Activated CD8-positive, alpha-beta memory T cell treated with anti-CD3 and anti-CD28 coated beads, Interleukin-2, amount 50 U/mL, for 1 hour (primary cell): ENCODE measurements around the gene IER5L.
A peak's percentile ranks its signal among the peaks of the same experiment; 100 is the strongest.
"Not testable (repeated sequence)": the region's sequence is repeated elsewhere in the genome, so short reads cannot be mapped to it uniquely, and the experiment has no call there.

ENCODE experiments used
- DNase-seq: peaks from one replicate; pipeline ENCODE4 v3.0.0-alpha.2; 2020; ENCODE audit errors: extremely low read depth

Gene IER5L

DNA sequence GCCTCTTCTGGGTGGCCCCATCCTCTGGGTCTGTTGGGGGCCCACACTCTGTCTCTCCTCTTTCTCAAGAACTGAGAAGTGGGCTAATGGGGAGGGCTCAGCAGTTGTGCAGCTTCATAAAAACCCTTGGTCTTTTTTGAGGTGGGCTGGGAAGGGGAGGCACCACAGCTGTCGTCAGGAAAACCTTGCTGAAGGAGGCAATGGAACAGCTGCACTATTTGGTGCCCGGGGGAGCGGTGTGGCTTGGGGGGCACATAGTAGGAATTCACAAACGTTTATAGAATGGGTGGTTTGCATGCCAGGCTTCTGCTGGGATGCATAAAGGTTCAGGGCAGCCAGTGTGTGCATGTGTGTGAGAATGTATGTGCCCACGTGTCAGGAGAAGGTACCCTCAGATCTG lies 3.2 kb upstream of the IER5L start:
- DNase-seq = no peak

DNA sequence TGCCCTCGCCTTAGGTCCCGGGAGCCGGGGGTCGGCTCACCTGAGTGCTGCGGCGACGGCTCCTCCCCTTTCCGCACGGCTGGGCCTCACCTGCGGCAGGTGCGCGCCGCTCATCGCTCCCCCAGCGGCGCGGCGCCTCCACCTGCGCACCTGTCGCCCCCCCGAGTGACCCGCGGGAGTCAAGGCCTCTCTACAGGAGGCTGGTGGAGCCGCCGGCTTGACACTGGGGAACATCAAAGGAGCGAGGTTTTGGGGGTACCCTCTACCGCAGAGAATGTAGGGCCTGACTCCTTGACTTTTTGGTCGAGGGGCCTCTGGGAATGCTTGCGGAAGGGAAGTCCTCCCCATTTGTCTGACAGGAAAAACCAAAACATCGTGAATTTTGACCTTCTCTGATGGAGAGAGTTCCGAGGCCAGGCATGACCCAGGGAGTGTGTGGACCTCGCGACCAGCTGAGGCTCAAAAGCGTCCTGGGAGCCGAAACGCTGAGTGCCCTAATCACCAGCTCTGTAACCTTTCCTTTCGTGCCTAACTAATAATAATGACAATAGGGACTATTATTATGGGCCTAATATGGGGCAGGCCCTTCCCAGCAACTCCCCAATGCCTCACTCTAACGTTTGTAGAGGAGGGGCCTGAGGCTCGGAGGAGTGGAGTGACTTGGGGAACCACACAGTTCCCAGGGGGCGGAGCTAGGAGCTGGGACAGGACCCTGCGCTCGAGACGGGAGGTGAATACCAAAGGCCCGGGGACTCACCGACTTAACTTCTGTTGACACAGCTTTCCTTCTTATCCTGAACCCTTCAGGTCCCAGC lies 714 bp upstream of the IER5L start:
- DNase-seq = no peak

DNA sequence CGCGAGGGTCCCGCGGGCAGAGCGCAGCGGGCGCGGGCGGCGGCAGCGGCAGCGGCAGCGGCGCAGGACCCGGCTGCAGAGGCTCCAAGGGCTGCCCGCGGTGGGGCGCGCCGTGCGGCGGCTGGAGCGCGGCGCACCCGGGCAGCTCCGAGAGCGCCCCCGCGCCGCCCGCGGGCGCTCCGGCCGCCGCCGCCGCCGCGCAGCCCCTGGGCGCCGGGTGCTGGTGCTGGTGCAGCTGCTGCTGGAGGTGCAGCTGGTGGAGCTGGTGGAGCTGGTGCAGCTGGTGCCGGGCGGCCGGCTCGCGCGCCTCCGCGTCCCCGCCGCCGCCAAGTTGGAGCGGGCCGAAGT lies 644 bp downstream of the IER5L start:
- DNase-seq = no peak

DNA sequence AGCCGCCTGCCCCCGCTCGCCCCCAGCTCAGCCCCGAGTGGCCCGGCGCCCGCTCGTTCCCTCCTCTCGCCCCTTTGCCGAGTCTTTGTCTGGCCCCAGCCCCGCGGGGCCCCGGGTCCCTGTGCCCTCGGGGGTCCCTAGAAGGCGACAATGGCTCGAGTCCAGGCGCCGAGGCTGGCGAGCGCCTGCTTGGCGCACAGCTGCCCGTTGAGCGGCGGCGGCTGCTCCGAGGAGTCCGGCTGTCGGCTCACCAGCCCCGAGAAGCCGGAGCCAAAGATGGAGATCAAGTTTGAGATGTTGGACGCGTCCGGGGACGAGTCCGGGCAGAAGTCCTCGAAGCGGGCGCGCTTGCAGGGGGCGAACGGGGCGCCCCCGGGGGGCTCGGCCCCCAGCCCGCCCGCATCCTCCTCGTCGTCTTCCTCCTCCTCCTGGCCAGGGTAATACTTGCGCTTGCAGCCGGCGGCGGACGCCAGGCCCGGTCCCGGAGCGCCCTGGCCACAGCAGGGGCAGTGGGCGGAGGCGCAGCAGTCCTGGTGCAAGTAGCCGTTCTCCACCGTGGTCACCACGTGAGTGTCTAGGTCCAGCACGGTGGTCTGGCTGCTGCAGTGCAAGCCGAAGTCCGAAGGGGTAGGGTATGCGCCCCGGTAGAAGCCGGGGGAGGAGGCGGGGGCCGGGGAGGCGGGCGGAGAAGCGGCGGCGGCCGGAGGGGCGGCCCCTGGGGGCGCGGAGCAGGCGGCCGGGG lies 1.2 kb downstream of the IER5L start:
- DNase-seq = no peak

DNA sequence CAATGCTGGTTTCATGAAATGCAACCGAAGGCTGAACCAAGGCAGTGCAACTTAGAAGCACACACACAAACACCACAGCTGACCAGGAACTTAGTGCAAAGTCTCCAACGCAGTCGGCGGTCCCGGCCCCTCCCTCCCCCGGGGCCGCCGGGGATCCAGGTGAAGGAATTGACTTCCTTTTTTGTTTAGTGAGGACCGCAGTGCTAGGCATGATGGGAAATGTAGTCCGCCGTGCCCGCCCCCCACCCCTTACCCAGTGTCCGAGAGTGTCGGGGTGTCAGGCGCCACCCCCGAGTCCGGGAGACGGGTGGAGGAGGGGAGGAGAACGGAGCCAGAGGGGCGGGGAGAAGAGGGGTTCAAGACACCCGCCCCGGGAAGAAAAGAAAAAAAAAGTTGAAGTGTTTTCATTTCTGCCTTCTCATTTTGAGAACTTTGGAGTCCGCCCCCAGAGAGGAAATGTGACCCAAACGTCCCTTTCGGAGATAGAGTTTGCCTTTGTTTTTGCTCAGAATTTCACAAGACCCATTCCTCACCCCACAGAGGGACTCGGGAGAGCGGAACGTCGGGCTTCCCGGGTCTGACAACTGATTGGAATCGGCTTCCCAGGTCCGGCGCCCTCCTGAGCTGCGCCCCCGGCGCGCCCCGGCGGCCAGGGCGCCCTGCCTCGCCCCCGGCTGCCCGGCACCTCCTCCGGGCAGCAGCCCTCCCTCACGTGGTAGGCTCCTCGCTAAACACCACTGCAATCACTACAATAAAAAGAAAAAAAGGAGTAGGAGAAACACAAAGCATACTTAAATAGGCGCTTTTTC lies 2.0 kb downstream of the IER5L start:
- no peak for DNase-seq

DNA sequence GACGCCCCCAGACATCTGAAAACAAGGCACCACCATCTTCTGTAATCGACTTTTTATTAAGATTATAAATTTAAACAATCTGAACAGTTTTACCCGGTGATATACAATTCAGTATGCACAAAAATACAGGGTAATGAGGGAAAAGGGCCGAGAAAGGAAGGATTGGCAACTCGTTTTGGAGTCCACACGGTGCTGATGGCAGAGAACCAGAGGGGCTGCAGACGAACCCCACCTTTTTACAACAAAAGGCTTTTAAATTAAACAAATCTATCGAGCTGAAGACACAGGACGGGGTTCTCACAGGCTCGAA lies 2.6 kb downstream of the IER5L start:
- DNase-seq = no peak

DNA sequence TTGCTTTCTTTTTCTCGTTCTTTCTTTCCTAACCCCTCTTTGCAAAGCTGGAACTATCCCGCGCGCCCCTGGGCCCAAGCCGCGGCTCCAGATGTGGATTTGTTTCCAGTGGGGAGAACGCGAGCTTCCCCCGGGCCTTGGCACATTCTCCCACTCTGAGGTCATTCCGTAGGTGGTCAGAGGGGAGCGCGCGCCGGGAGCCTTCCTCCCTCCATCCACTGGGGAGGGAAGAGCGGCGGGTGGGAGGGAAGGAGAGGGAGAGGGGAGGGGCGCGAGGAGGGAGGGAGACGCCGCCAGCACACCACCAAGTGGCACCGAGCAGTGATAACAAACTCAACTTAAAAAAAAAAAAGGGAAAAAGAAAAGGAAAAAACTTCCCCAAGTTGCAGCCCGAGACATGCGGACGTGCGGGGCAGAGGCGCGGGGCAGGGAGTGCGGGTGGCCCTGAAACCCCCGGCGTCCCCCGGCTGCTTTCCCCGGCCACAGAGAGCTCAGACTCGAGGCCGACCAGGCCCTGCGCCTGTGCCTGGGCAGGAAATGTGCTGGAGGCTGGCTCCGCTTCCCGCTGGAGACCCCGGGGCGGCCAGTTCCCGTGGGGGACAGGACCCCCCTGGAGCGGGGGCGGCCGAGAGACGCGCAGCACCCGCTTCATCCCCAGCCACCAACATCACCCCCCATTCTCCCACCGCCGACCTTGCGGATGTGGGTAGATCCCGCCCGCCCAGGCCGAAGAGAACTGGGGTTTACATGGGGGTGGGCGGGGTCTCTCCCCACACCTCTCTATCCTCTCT lies 3.1 kb downstream of the IER5L start:
- DNase-seq = no peak

DNA sequence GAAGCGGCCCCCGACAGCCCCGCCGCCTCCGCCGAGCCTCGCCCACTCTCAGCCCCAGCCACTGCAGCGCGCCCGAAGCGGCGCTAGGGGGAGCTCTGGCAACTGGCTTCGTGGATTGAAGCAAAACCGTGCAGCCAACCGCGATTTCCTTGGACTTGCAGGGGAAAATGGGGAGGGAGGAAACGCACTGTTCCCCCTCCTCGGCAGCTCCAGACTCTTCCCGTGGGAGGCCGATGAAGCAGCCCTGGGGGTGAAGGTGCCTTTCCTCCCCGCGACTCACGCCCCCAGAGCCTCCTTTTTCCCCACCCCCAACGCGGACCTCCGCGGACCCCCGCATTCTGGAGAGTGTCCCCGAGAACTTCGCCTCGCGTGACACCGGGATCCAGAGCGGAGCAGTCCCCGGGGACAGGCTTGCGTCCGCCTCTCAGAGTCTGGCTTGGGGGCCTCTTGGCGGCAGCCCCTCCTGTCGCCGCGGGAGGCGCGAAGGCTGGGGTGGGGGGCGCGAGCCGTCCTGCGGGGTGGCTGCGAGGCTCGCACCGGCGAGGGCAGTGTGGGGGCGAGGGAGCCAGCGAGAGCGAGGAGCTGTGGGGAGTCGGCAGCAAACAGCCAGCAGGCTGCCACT lies 3.8 kb downstream of the IER5L start:
- peak; percentile 44 for DNase-seq

DNA sequence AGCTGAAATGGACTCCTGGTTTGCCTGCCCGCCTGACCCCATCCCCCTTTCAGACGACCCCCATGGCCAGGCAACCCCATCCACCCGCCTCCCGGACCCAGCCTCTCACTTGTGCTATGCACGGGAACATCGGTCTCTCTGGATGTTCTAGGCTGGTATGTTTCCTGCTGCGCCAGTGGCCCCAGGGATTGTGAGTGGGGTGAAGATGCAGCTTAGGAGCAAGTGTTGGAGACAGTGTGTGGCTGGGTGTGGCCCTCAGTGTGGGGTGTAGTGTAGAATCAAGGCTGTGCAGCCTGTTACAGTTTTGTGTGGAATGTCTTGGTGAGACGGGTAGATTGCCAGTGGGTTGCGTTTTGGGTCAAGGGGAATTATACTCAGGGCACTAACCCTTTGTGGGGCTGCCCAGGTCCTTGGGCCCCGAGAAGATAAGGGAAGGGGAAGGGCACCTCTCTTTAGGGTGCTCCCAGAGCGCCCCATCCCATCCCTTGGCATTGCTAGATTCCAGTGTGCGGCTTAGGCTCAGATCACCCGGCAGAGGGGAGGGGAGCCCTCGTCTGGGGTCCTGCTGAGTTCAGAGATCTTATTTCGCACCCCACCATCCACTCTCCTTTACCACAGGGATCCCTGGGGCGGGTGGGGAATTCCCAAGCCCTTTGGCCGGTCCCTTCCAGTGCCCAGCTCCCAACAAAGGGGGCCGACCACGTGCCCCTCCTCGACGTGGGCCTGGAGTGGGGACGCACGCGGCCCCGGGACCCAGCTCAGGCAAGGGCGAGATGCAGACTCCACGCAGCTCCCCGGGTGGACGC lies 4.6 kb downstream of the IER5L start:
- DNase-seq = no peak

DNA sequence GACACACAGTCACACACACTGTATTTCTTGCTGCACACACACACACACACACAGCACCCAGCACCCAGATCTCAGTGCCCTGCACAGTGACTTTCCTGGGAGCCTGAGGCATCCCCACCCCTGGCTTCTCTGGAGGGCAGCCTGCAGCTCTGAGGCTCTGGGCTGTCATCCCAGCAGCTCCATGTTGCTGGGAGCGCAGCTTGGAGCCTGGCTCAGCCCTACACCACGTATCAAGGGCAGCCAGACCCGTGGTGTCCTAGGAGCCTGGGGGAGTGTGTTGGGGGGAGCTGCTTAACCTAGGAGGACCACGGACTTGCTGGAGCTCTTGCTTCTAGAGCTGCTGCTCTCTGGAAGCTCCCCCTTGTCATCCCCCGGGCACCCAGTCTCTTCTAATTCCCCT lies 5.2 kb downstream of the IER5L start:
- DNase-seq = no peak

DNA sequence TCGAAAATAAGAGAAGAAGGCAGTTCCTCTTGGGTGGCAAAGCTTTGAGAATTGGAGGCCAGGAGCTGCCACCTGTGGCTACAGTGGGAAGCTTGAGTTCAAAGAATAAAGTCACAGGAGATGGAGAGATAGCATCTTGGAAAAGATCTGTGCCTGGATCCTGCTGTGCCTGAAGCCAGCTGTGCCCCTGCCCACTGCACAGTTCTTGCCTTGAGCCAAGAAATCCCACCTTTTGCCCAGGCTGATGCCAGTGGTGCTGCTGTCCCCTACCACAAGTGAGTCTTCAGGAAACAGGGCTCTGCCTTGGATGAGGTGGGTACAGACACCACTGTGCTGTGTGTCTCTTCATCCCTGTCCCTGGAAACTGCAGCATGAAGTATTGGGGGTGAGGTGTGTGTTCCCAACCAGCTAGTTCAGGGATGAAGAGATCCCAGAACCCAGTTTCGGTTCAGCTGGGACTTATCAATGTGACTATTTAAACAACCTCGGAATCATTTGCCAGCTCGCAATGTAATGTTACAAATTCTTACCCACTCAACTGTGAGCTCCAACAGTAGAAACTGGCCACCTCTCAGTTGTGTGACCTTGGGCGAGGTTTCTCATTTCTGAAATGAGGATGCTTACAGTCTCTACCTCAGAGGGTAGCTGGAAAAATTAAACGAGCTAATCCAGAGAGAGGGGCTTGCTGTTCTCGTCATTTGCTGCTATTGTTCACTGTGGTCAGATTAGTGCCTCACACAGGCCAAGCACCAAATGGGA lies 5.9 kb downstream of the IER5L start:
- no peak for DNase-seq

DNA sequence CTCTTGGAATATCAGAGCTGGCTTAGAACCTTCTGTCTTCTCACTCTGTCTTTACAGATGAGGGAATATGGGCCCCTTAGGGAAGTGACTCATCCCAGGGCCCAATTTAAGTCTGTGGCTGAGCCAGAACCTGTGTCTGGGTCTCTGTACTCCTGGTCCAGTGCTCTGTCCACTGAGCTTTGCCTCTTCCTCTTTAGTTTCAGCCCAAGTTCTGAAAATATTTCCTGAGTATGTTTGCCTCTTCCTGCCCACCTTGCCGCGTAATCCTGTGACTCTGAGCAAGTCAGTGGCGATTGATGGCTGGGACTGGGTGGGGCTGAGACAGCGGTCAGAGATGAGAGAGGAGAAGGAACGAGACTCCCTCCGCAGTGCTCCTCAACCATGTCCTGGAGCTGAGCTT lies 7.8 kb downstream of the IER5L start:
- DNase-seq = no peak

DNA sequence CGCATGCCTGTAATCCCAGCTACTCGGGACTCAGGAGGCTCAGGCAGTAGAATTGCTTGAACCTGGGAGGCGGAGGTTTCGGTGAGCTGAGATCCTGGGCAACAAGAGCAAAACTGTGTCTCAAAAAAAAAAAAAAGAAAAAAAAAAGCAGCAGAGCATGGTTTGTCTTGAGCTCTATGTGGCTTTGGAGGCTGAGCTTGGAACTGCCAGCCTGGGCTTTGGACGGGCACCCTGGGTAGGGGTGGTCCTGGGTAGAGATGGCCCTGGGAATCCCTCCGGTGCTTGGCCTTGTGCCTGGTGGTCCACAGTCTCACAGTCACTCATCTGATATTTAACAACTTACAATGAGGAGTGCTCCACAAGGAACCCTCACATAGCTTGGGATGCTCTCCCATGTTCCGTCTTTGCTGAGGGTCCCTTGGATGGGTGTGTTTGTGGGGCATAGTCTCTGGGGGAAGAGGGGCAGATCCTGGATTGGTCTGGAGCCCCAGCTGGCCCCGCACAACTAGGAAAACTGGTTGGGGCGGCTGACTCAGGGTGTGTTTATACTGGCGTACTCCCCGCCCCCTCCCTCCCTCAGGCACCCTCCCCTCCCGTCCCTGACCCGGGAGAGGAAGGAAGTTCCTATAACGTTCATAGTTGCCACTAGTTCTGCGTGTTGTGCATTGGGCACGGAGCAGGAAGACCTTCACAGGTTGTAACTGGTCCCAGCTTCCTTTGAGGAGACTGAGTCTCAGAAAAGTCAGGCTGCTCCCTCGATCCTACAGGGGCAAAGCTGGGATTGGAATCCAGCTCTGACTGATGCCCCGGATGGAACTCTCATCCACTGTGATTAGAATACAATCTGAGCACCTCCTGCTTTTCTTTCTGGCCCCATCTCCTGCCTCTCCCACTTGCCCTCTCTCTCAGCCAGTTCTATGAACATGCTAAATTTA lies 11.2 kb downstream of the IER5L start:
- DNase-seq = no peak

DNA sequence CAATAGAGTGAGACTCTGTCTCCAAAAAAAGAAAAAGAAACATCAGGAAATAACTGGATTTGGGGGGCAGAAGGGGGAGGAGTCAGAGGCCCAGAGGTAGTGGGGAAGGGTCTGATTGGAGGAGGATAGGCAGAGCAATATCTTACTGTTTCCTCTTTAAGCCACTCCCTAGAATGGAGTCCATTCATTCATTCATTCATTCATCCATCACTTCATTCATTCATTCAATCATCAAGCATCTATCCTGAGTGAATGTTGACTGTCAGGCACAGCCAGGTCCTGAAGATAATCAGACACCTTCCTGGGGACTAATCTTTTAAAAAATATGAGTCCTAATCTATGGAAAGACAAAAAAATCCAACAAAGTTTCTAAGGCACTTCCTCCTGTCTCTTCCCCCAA lies 12.9 kb downstream of the IER5L start:
- no peak for DNase-seq

DNA sequence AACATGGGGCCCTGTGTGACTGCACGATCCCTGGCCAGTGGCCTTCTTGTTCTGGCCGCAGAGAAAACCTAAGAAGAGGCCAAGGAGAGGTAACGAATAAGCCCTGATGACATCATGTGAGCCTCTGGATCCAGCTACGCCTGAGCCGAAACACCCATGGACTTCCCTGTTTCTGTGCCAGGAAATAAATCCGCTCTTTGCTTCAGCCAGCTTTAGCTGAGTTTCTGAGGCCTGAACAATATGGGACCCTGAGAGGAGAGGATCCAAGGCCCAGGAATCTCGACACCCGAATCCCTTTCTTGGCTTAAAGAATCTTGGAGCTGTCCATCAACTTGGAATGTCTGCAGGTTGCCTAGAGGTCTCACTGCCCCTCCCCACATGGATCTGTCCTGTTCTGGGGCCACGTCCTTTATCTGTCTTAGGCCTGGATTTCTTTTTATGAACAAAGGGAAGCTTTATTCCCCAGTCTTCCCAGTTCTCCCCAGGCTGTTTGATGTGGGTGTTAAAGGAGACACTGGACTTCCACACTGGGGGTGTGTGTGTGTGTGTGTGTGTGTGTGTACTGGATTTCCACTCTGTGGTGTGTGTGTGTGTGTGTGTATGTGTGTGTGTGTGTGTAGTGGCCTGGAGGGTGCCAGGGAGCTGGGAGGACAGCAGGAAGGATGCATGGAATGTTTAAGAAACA lies 13.7 kb downstream of the IER5L start:
- no peak for DNase-seq

DNA sequence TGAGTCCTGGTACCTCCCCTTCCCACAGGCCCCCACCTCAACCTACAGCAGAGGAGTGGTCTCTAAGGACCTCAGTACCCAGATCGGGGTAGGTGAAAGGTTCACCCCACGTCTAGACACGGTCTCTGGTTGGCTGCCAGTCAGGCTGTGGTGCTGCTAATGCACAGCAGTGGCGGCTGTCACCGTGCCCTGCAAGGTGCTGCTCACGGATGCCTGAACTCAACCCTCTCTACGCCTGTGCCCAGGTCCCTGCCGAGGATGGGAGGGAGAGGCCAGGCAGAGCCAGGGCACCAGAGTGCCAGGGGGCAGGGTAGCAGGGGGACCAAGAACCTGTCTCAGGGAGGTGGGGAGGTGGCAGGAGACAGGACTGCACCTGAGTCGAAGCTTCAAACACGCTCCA lies 14.3 kb downstream of the IER5L start:
- DNase-seq = no peak

DNA sequence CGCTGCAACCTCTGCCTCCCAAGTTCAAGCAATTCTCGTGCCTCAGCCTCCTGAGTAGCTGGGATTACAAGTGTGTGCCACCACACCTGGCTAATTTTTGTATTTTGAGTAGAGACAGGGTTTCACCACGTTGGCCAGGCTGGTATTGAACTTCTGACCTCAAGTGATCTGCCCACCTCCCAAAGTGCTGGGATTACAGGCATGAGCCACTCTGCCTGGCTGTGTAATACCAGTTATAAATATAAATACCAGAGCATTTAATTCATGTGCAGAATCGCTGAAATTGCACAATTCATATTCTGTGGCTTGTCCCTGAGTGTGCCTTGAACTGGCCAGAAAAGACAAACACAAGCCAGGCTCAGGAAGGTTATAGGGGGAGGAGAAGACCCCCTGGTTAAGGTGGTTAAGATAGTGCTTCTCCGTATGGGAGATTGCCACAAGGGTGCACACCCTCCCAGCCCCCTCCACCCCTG lies 14.8 kb downstream of the IER5L start:
- DNase-seq = not testable (repeated sequence)
